Natural killer cell (primary cell): Measurements from ENCODE around the gene NF1. TPM values are rescaled to one million over a fixed set of nuclear protein-coding genes. Genes with fewer than 3 reads are reported as not detected.

Experiments used
- ATAC-seq, 3 donors: fragments of 150-1000 bp in 2 of 3; fragments of 200-7000 bp in 1 of 3; cut with Tn5 transposase; 1 replicate in 1 of 3; 2 replicates in 2 of 3; pipeline ENCODE4 v1.10.0; 2021; ENCODE audit warnings: mild to moderate bottlenecking in 2 of 3, moderate library complexity in 2 of 3
- DNase-seq, 2 donors: peaks; one replicate each; pipeline versions ENCODE4 v3.0.0 to v3.0.0-alpha.2; 2013 to 2021; ENCODE audit warnings: mixed read lengths in 1 of 2
- H3K27ac ChIP-seq: one replicate; pipeline ENCODE4 v1.5.1; 2013; ENCODE audit warnings: mild to moderate bottlenecking, low read length
- H3K27me3 ChIP-seq: one replicate; pipeline ENCODE4 v1.6.1; 2013; ENCODE audit warnings: low read length; ENCODE audit not compliant: control insufficient read depth, insufficient read depth
- H3K36me3 ChIP-seq: one replicate; pipeline ENCODE4 v1.6.1; 2013; ENCODE audit warnings: low read length; ENCODE audit not compliant: control insufficient read depth, insufficient read depth
- H3K4me1 ChIP-seq: one replicate; pipeline ENCODE4 v1.6.1; 2013; ENCODE audit warnings: low read length; ENCODE audit not compliant: control insufficient read depth, insufficient read depth
- H3K4me3 ChIP-seq: one replicate; pipeline ENCODE4 v1.5.1; 2013; ENCODE audit warnings: low read length
- H3K9me3 ChIP-seq: one replicate; pipeline ENCODE4 v1.6.1; 2013; ENCODE audit warnings: low read length; ENCODE audit not compliant: control insufficient read depth, insufficient read depth
- H3K27ac Mint-ChIP-seq, 2 donors: one replicate each; pipeline ENCODE4 v1.8.0; 2022; ENCODE audit warnings: mild to moderate bottlenecking in 2 of 2, mixed read lengths in 2 of 2, moderate library complexity in 1 of 2
- H3K27me3 Mint-ChIP-seq, 2 donors: one replicate each; pipeline ENCODE4 v1.8.0; 2022; ENCODE audit warnings: low read depth in 2 of 2, mixed read lengths in 2 of 2
- H3K36me3 Mint-ChIP-seq: one replicate; pipeline ENCODE4 v1.8.0; 2022; ENCODE audit warnings: mixed read lengths
- H3K4me1 Mint-ChIP-seq, 2 donors: one replicate each; pipeline ENCODE4 v1.8.0; 2022; ENCODE audit warnings: mixed read lengths in 2 of 2
- H3K4me3 Mint-ChIP-seq: one replicate; pipeline ENCODE4 v1.8.0; 2022; ENCODE audit warnings: mild to moderate bottlenecking, moderate library complexity, mixed read lengths
- H3K9me3 Mint-ChIP-seq, 2 donors: one replicate each; pipeline ENCODE4 v1.8.0; 2022; ENCODE audit warnings: mixed read lengths in 2 of 2
- WGBS: methylation state at CpG from one replicate; pipeline ENCODE4 v1.1.7; 2013; ENCODE audit warnings: missing lambda C conversion rate; ENCODE audit not compliant: insufficient coverage; 5-methylcytosine and 5-hydroxymethylcytosine counted together
- intact Hi-C: fragments of 100-400 bp; cut with micrococcal nuclease; formaldehyde crosslinking; loops from one replicate; pipeline ENCODE4 v1.14.2; 2022
- total RNA-seq, 4 donors: library from RNA; stranded (reverse); fragments of 120-200 nt in 1 of 4; gene quantifications; one replicate each; pipeline versions ENCODE4 v1.2.3 to v1.2.4, GENCODE V29; 2013 to 2022
- TF ChIP-seq, protein P1 (sequence below): fragments of 200-600 bp; IDR thresholded peaks from one replicate; pipeline ENCODE4 v1.8.0; 2022; ENCODE audit warnings: antibody characterized with exemption

The NF1 gene
- total RNA-seq, 3 donors from 2014 or later (not counting 1 experiment from before 2014, with no cell fraction given) = 30.3 to 40.7 (median 38.8) TPM

DNA sequence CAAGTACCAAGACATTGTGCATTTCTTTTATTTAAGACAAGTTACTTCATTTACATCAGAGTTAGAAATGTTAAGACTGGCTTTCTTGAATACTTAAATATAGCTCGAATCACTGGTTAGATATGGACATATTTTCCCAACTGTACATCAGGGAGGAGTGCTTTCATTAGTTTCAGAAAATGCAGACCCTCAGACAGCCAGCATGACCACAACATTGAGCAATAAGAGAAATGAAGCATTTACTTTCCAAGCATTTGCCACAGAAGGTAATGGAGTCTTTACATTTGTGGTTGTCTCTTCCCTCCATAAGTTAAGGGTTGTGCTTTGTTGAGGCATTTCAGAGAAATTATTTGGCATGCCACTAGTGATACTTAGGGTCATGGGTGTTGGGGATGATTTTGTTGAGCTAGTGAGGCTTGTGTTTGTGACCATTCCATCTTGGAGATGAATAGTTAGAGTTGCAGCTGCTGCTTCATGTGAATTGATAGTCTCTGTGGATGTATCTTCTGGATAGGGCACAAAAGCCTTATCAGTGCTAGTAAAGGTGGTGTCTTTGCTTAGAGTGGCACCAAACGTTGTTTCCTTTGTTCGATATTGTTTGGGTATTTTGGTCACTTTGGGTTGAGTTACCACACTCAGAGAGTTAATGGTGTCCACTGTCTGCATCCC lies 200.2 kb downstream of the NF1 start:
- no peaks in the 10 kb centered on the region for H3K36me3 ChIP-seq
- no peak overlapping the region for H3K4me3 ChIP-seq
- H3K27me3 ChIP-seq = no peaks in the 10 kb centered on the region
- no peak overlapping the region for H3K27ac Mint-ChIP-seq
- no peaks in the 10 kb centered on the region for H3K27me3 Mint-ChIP-seq
- TF ChIP-seq, protein P1, sequence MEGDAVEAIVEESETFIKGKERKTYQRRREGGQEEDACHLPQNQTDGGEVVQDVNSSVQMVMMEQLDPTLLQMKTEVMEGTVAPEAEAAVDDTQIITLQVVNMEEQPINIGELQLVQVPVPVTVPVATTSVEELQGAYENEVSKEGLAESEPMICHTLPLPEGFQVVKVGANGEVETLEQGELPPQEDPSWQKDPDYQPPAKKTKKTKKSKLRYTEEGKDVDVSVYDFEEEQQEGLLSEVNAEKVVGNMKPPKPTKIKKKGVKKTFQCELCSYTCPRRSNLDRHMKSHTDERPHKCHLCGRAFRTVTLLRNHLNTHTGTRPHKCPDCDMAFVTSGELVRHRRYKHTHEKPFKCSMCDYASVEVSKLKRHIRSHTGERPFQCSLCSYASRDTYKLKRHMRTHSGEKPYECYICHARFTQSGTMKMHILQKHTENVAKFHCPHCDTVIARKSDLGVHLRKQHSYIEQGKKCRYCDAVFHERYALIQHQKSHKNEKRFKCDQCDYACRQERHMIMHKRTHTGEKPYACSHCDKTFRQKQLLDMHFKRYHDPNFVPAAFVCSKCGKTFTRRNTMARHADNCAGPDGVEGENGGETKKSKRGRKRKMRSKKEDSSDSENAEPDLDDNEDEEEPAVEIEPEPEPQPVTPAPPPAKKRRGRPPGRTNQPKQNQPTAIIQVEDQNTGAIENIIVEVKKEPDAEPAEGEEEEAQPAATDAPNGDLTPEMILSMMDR = no peak
- no peaks in the 10 kb centered on the region for H3K9me3 Mint-ChIP-seq
- no peak for DNase-seq
- H3K36me3 Mint-ChIP-seq = no peaks in the 10 kb centered on the region
- no peak for ATAC-seq
- no peak overlapping the region for H3K4me3 Mint-ChIP-seq
- intact Hi-C loops = no loop called here
- no peaks in the 10 kb centered on the region for H3K9me3 ChIP-seq
- H3K4me1 ChIP-seq = no peaks in the 10 kb centered on the region
- H3K4me1 Mint-ChIP-seq = peaks cover 5% of the 10 kb centered on the region in 2 donors
- no peak overlapping the region for H3K27ac ChIP-seq
- 98% methylated on average over 2 of the region's 3 CpGs for WGBS

DNA sequence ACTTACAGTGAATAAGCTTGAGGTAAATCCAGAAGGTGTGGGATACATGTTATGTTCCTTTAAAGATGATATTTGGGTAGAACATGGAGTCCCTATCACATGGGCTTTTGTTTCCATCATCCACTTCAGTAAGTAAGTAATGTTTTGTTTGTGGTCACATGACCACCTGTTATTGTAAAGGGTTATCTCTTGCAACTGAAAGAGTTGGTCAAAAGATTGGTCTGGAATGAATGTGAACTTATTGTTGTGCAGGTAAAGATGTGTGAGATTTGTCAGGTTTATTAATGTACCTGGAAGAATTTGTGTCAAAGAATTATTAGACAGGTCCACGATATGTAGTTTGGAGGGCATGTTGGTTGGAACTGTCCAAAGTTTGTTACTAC lies 200.7 kb downstream of the NF1 start:
- Histone ChIP-seq H3K27ac (no peak overlapping the region), H3K27me3 (no peaks in the 10 kb centered on the region), H3K36me3 (no peaks in the 10 kb centered on the region), H3K4me3 (no peak overlapping the region), H3K4me1 (no peaks in the 10 kb centered on the region), H3K9me3 (no peaks in the 10 kb centered on the region)
- Mint-ChIP-seq H3K27ac (no peak overlapping the region), H3K27me3 (no peaks in the 10 kb centered on the region), H3K9me3 (no peaks in the 10 kb centered on the region), H3K4me3 (no peak overlapping the region), H3K36me3 (no peaks in the 10 kb centered on the region), H3K4me1 (peaks cover 1 to 5% of the 10 kb centered on the region in 2 donors)
- intact Hi-C loops = no loop called here
- 88% methylated on average over 1 of the region's 1 CpG for WGBS
- DNase-seq = no peak
- no peak for ATAC-seq
- TF ChIP-seq, protein P1 = no peak

DNA sequence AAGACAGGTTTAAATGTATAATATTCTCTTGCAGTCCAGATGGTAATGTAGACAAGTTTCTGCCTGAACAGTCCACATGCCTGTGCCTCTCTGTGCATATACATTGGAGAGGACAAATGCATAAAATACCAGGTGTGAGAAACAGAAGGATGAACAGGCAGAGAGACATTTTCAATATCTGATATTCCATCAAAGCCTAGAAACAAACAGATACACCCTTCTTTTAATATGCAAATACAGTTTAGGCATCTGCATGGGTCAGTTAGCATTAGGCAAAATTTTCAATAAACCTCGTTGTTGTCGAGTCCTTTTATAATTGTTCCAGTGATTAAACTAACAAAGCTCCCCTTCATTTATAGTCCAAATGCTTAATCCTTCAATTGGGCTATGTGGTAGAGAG lies 201.4 kb downstream of the NF1 start:
- H3K9me3 ChIP-seq = no peaks in the 10 kb centered on the region
- no peaks in the 10 kb centered on the region for H3K27me3 ChIP-seq
- H3K27me3 Mint-ChIP-seq = no peaks in the 10 kb centered on the region
- H3K4me1 ChIP-seq = no peaks in the 10 kb centered on the region
- H3K4me3 Mint-ChIP-seq = no peak overlapping the region
- TF ChIP-seq, protein P1 = no peak
- H3K9me3 Mint-ChIP-seq = no peaks in the 10 kb centered on the region
- WGBS = no CpG with 5 or more reads among the region's 2 CpGs
- H3K4me1 Mint-ChIP-seq = peaks cover 0 to 11% of the 10 kb centered on the region in 2 donors
- ATAC-seq = no peak
- no peak overlapping the region for H3K4me3 ChIP-seq
- H3K36me3 ChIP-seq = no peaks in the 10 kb centered on the region
- H3K36me3 Mint-ChIP-seq = no peaks in the 10 kb centered on the region
- no peak for DNase-seq
- H3K27ac Mint-ChIP-seq = no peak overlapping the region
- intact Hi-C loops = no loop called here
- no peak overlapping the region for H3K27ac ChIP-seq

GRCh38 chr17:31297090-31297489 lies 202.3 kb downstream of the NF1 start, which contains the start of gene OMG:
Gene OMG (minus strand): TSS chr17:31297239. CDS start chr17:31296331, 908 bp downstream.
- H3K4me3 ChIP-seq = no peak within 1 kb of the TSS
- Mint-ChIP-seq H3K4me3 (no peak within 1 kb of the TSS), H3K4me1 (peaks cover 0 to 19% of the 10 kb centered on the region in 2 donors), H3K27me3 (no peaks in the 10 kb centered on the region), H3K9me3 (no peaks in the 10 kb centered on the region), H3K27ac (no peak within 1 kb of the TSS), H3K36me3 (no peaks in the 10 kb centered on the region)
- H3K27ac ChIP-seq = no peak within 1 kb of the TSS
- no peak for DNase-seq
- no peaks in the 10 kb centered on the region for H3K4me1 ChIP-seq
- 95% methylated on average over 7 of the region's 7 CpGs for WGBS
- TF ChIP-seq, protein P1 = no peak
- H3K9me3 ChIP-seq = no peaks in the 10 kb centered on the region
- no peaks in the 10 kb centered on the region for H3K27me3 ChIP-seq
- ATAC-seq = no peak
- intact Hi-C loops = no loop called here
- H3K36me3 ChIP-seq = no peaks in the 10 kb centered on the region
